A673 (cell line): Measurements from ENCODE around the gene ZNRD2.

ENCODE experiments used
- CTCF ChIP-seq: fragments of 300-800, 200-600 bp; sonication (generic); conservative IDR thresholded peaks from 2 replicates; pipeline ENCODE4 v1.5.1; 2017; ENCODE audit warnings: low read depth, mild to moderate bottlenecking, antibody characterized with exemption, low read length, moderate library complexity, mixed read lengths
- EZH2 ChIP-seq: fragments of 200-600 bp; sonication (generic); IDR thresholded peaks from 2 replicates; pipeline ENCODE4 v1.6.1; 2017; ENCODE audit warnings: borderline replicate concordance, low read depth, mild to moderate bottlenecking, mixed read lengths, antibody characterized with exemption, low read length; ENCODE audit not compliant: poor library complexity, severe bottlenecking

- TF ChIP-seq CTCF (no peak), EZH2 (no peak)
Measured at GRCh38 chr11:65559535-65559934, 10.7 kb upstream of the ZNRD2 start.
